H1 (cell line): ENCODE data around the gene L3MBTL2. TPM values are rescaled to one million over a fixed set of nuclear protein-coding genes. Genes with fewer than 3 reads are reported as not detected.

Experiments
- CTCF ChIA-PET: fragments of 300-600 bp; sonication (Branson Sonifier 250); formaldehyde crosslinking; loops from one replicate; lab custom pipeline; 2021; ENCODE audit not compliant: partially characterized antibody; lab: Charles Lee
- POLR2A ChIA-PET: fragments of 300-600 bp; sonication (Branson Sonifier 250); formaldehyde crosslinking; loops from one replicate; lab custom pipeline; 2021; ENCODE audit warnings: inconsistent platforms; ENCODE audit not compliant: partially characterized antibody; lab: Charles Lee
- DNase-seq, 2 experiments: peaks; one replicate each; pipeline versions ENCODE4 v3.0.0 to v3.0.0-alpha.2; 2010 to 2022; ENCODE audit warnings: low spot score in 2 of 2, low read depth in 1 of 2, mixed read lengths in 1 of 2
- FAIRE-seq: peaks from 2 replicates; lab custom pipeline; 2011; peaks lifted over from hg19 to GRCh38; lab: Jason Lieb, UNC
- H2AFZ ChIP-seq: 2 replicates; pipeline ENCODE4 v1.8.1; 2012; ENCODE audit warnings: low read length, inconsistent platforms
- H2AK5ac ChIP-seq: 2 replicates; pipeline ENCODE4 v1.6.1; 2013; ENCODE audit warnings: low read depth, low read length
- H2BK120ac ChIP-seq: replicated peaks from 2 replicates; pipeline ENCODE3; 2013; ENCODE audit warnings: low read depth, low read length, inconsistent platforms
- H2BK12ac ChIP-seq: 2 replicates; pipeline ENCODE4 v1.6.1; 2013; ENCODE audit warnings: low read depth, low read length
- H2BK15ac ChIP-seq: 2 replicates; pipeline ENCODE4 v1.6.1; 2013; ENCODE audit warnings: low read length
- H2BK20ac ChIP-seq: 2 replicates; pipeline ENCODE4 v1.6.1; 2013; ENCODE audit warnings: low read length
- H2BK5ac ChIP-seq: 2 replicates; pipeline ENCODE4 v1.6.1; 2013; ENCODE audit warnings: low read depth, low read length
- H3K14ac ChIP-seq: 2 replicates; pipeline ENCODE4 v1.6.1; 2013; ENCODE audit warnings: inconsistent platforms; ENCODE audit not compliant: insufficient read length
- H3K18ac ChIP-seq: 2 replicates; pipeline ENCODE4 v1.6.1; 2013; ENCODE audit warnings: low read length; ENCODE audit errors: extremely low read depth
- H3K23ac ChIP-seq: 2 replicates; pipeline ENCODE4 v1.6.1; 2013; ENCODE audit warnings: inconsistent platforms; ENCODE audit not compliant: insufficient read length
- H3K23me2 ChIP-seq: 2 replicates; pipeline ENCODE4 v1.6.1; 2013; ENCODE audit warnings: low read depth, low read length
- H3K27ac ChIP-seq: 2 replicates; pipeline ENCODE4 v1.6.1; 2011; ENCODE audit warnings: low read depth, low read length, inconsistent platforms
- H3K27me3 ChIP-seq, 4 experiments: replicated peaks in 1 of 4; 1 replicate in 1 of 4; 2 replicates in 3 of 4; pipeline versions ENCODE4 v1.6.1 to v1.8.1; 2011 to 2013; ENCODE audit warnings: low read length in 3 of 4, mild to moderate bottlenecking in 3 of 4, inconsistent platforms in 2 of 4, mixed read lengths in 2 of 4, moderate library complexity in 1 of 4; ENCODE audit not compliant: control insufficient read depth in 3 of 4, insufficient read depth in 3 of 4; ENCODE audit errors: extremely low read depth in 1 of 4
- H3K36me3 ChIP-seq, 4 experiments: 2 replicates each; pipeline versions ENCODE4 v1.6.1 to v1.8.1; 2011 to 2013; ENCODE audit warnings: mild to moderate bottlenecking in 4 of 4, low read length in 3 of 4, moderate library complexity in 2 of 4, control low read depth in 1 of 4, inconsistent platforms in 1 of 4; ENCODE audit not compliant: insufficient read depth in 4 of 4, control insufficient read depth in 2 of 4
- H3K4ac ChIP-seq: replicated peaks from 2 replicates; pipeline ENCODE3; 2013; ENCODE audit warnings: low read length, low read depth, mixed read lengths, inconsistent platforms; ENCODE audit not compliant: insufficient read length
- H3K4me1 ChIP-seq, 4 experiments: replicated peaks in 1 of 4; 1 replicate in 1 of 4; 2 replicates in 3 of 4; pipeline versions ENCODE4 v1.6.1 to v1.8.1; 2011 to 2013; ENCODE audit warnings: low read length in 3 of 4, inconsistent platforms in 2 of 4, mixed read lengths in 1 of 4; ENCODE audit not compliant: insufficient read depth in 4 of 4, control insufficient read depth in 3 of 4
- H3K4me2 ChIP-seq, 2 experiments: 2 replicates each; pipeline versions ENCODE4 v1.6.1 to v1.8.1; 2011 to 2013; ENCODE audit warnings: low read depth in 2 of 2, low read length in 2 of 2, control low read depth in 1 of 2, inconsistent platforms in 1 of 2, mild to moderate bottlenecking in 1 of 2; ENCODE audit not compliant: insufficient read depth in 1 of 2
- H3K4me3 ChIP-seq, 4 experiments: fragments of 200-600, 300-600 bp in 1 of 4; sonication (generic), shearing (Covaris generic), sonication (Bioruptor Twin) in 1 of 4; 2 replicates each; pipeline versions ENCODE4 v1.5.1 to v1.8.1; 2011 to 2016; ENCODE audit warnings: low read length in 4 of 4, low read depth in 3 of 4, control low read depth in 2 of 4, inconsistent platforms in 2 of 4, mild to moderate bottlenecking in 2 of 4, mixed read lengths in 1 of 4, moderate library complexity in 1 of 4; ENCODE audit not compliant: insufficient read depth in 2 of 4; ENCODE audit errors: extremely low read depth in 1 of 4
- H3K56ac ChIP-seq: replicated peaks from 2 replicates; pipeline ENCODE3; 2013; ENCODE audit warnings: low read depth, mild to moderate bottlenecking, mixed read lengths, low read length, inconsistent platforms; ENCODE audit not compliant: insufficient read length
- H3K79me1 ChIP-seq: 2 replicates; pipeline ENCODE4 v1.6.1; 2013; ENCODE audit warnings: low read depth, low read length, control low read depth
- H3K79me2 ChIP-seq, 2 experiments: 2 replicates each; pipeline versions ENCODE4 v1.6.1 to v1.8.1; 2012 to 2013; ENCODE audit warnings: low read length in 2 of 2, mild to moderate bottlenecking in 2 of 2, inconsistent platforms in 1 of 2; ENCODE audit not compliant: insufficient read depth in 2 of 2, control insufficient read depth in 1 of 2
- H3K9ac ChIP-seq, 4 experiments: replicated peaks in 1 of 4; 1 replicate in 1 of 4; 2 replicates in 3 of 4; pipeline versions ENCODE4 v1.6.1 to v1.8.1; 2011 to 2013; ENCODE audit warnings: low read depth in 3 of 4, low read length in 3 of 4, control low read depth in 2 of 4, mild to moderate bottlenecking in 2 of 4, moderate library complexity in 2 of 4, inconsistent platforms in 1 of 4; ENCODE audit errors: extremely low read depth in 1 of 4
- H3K9me3 ChIP-seq, 2 experiments: 2 replicates each; pipeline versions ENCODE4 v1.6.1 to v1.8.1; 2012 to 2013; ENCODE audit warnings: mild to moderate bottlenecking in 2 of 2, moderate library complexity in 2 of 2, control low read depth in 1 of 2, inconsistent platforms in 1 of 2, low read depth in 1 of 2, low read length in 1 of 2, mixed read lengths in 1 of 2; ENCODE audit not compliant: insufficient read depth in 2 of 2
- H4K20me1 ChIP-seq, 2 experiments: replicated peaks in 1 of 2; 2 replicates each; pipeline versions ENCODE3 to v1.8.1; 2011 to 2013; ENCODE audit warnings: inconsistent platforms in 2 of 2, low read length in 2 of 2, mild to moderate bottlenecking in 1 of 2; ENCODE audit not compliant: insufficient read depth in 2 of 2, control insufficient read depth in 1 of 2
- H4K5ac ChIP-seq: 2 replicates; pipeline ENCODE4 v1.6.1; 2013; ENCODE audit warnings: low read length, low read depth, mixed read lengths, inconsistent platforms; ENCODE audit not compliant: insufficient read length
- H4K8ac ChIP-seq: 2 replicates; pipeline ENCODE4 v1.8.0; 2013; ENCODE audit warnings: mild to moderate bottlenecking, moderate library complexity, low read length, inconsistent platforms; ENCODE audit not compliant: insufficient read depth; ENCODE audit errors: extremely low read depth
- H4K91ac ChIP-seq: replicated peaks from 2 replicates; pipeline ENCODE3; 2013; ENCODE audit warnings: low read length, mixed read lengths, inconsistent platforms; ENCODE audit not compliant: insufficient read length
- CEBPB ChIP-seq: IDR thresholded peaks from 2 replicates; pipeline ENCODE4 v1.6.1; 2012; ENCODE audit warnings: low read depth, low read length
- EP300 ChIP-seq, 2 experiments: IDR thresholded peaks; 1 replicate in 1 of 2; 2 replicates in 1 of 2; pipeline ENCODE4 v1.6.1; 2011 to 2012; ENCODE audit warnings: low read depth in 2 of 2, low read length in 2 of 2, mild to moderate bottlenecking in 2 of 2, borderline replicate concordance in 1 of 2, inconsistent platforms in 1 of 2, moderate library complexity in 1 of 2
- KDM1A ChIP-seq: fragments of 200-600, 300-600 bp; sonication (generic); IDR thresholded peaks from 2 replicates; pipeline ENCODE4 v1.7.1; 2016; ENCODE audit warnings: mild to moderate bottlenecking, low read length, borderline replicate concordance
- SRF ChIP-seq: IDR thresholded peaks from 2 replicates; pipeline ENCODE4 v1.6.1; 2011; ENCODE audit warnings: mild to moderate bottlenecking, low read depth, low read length, moderate library complexity
- YY1 ChIP-seq: IDR thresholded peaks from 2 replicates; pipeline ENCODE4 v1.6.1; 2011; ENCODE audit warnings: low read depth, mild to moderate bottlenecking, low read length
- WGBS, 2 experiments: shearing (Covaris generic) in 1 of 2; methylation state at CpG; one replicate each; pipeline versions ENCODE4 v1.1.6 to v1.1.7; 2013 to 2015; ENCODE audit warnings: low lambda C conversion rate in 2 of 2, mixed read lengths in 2 of 2, inconsistent platforms in 1 of 2, low coverage in 1 of 2, missing lambda C conversion rate in 1 of 2; ENCODE audit not compliant: insufficient replicate concordance in 2 of 2, insufficient coverage in 1 of 2, insufficient read length in 1 of 2; ENCODE audit errors: extremely low coverage in 1 of 2, missing lambda C conversion rate in 1 of 2; 5-methylcytosine and 5-hydroxymethylcytosine counted together
- polyA plus RNA-seq, 7 experiments: library from polyadenylated mRNA; depleted of rRNA in 3 of 7; stranded (reverse) in 5 of 7; unstranded in 2 of 7; fragments of >200 nt in 5 of 7; fragments of 200-250 nt in 2 of 7; gene quantifications; 1 replicate in 5 of 7; 2 replicates in 1 of 7; 4 replicates in 1 of 7; pipeline versions ENCODE4 v1.2.1 to v1.2.3, GENCODE V29; 2011 to 2013; ENCODE audit warnings: missing spikeins in 2 of 7, mixed read lengths in 2 of 7
- total RNA-seq: library from RNA; stranded (reverse); fragmentation: NEBNext Ultra II Directional; extraction: Animal tissue kit (Norgen Biotek cat#: 25700); gene quantifications from 2 replicates; pipeline ENCODE4 v1.2.1, GENCODE V29; 2021

The L3MBTL2 gene
- total and polyA plus RNA-seq, 2 of the 8 experiments (the other 6 are each of a cell fraction or from before 2014, with no cell fraction given): 23.9 to 24.9 TPM

DNA sequence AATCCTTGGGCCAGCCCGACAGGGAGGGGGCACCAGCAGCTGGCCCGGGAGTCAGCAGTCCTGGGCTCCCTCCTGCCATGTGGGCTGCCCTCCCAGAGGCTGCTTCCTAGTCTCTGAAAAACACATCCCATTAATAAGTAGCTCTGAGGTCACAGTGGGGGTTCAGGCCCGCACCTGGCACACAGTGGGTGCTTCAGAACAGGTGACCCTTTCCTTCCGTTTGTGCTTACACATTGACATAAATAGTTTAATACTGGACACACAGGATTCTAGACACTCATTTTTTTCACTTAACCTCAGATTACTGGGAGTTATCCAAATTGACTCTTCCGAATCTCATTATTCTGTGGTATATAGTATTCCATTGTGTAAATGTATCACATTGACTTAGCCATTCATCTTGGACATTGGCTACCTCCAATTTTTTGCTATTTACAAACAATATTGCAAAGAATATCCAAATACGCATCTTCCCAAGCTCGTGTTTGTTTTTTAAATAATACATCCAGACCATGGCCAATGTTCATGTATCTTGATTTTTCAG lies 36.1 kb downstream of the L3MBTL2 start:
- Histone ChIP-seq H2BK5ac (no peak overlapping the region), H3K23ac (no peak overlapping the region), H3K4me3 (no peak overlapping the region), H2BK20ac (no peak overlapping the region), H2AFZ (no peak overlapping the region), H3K14ac (no peak overlapping the region), H3K36me3 (peaks cover 0 to 11% (median 4%) of the 10 kb centered on the region in 4 experiments; a peak in 2 of 8 replicates), H3K27ac (no peak overlapping the region), H3K79me2 (no peaks in the 10 kb centered on the region), H4K20me1 (peaks cover 0 to 3% of the 10 kb centered on the region in 2 experiments), H3K9ac (no peak overlapping the region), H3K4me2 (no peak overlapping the region), H2BK15ac (no peak overlapping the region), H3K9me3 (no peaks in the 10 kb centered on the region), H3K4me1 (peaks cover 2 to 15% (median 11%) of the 10 kb centered on the region in 4 experiments; a peak in 6 of 7 replicates), H3K27me3 (peaks cover 0 to 4% (median 0%) of the 10 kb centered on the region in 4 experiments; a peak in 3 of 7 replicates), H3K23me2 (peaks cover 2% of the 10 kb centered on the region; the same call in 1 of the 2 replicates), H3K56ac (no peak overlapping the region), H2AK5ac (no peak overlapping the region), H3K18ac (no peak overlapping the region), H4K91ac (no peak overlapping the region), H4K5ac (no peak overlapping the region), H2BK120ac (no peak overlapping the region), H3K79me1 (no peaks in the 10 kb centered on the region), H4K8ac (no peak overlapping the region), H3K4ac (no peak overlapping the region), H2BK12ac (no peak overlapping the region)
- POLR2A ChIA-PET: interaction anchor here (0.6 to 1.9 kb wide), 6 partner anchors 12 to 325 kb away, joined by 3 to 7 read pairs (median 3); no protein-coding TSS in a partner anchor
- FAIRE-seq: no peak
- no peak for TF ChIP-seq CEBPB
- TF ChIP-seq KDM1A: peak; percentile 19; the same call in 1 of the 2 replicates
- TF ChIP-seq YY1: no peak
- no peak for TF ChIP-seq SRF
- no peak for TF ChIP-seq EP300 (IDR thresholded peaks at IDR 0.05; ENCODE audit: borderline replicate concordance in 1 of 2, low read depth in 2 of 2, low read length in 2 of 2)
- CTCF ChIA-PET: interaction anchor here (0.6 to 0.9 kb wide), 2 partner anchors 246 to 318 kb away, joined by 3 read pairs; no protein-coding TSS in a partner anchor
- DNase-seq: no peak
- 95% methylated on average over 7 of the region's 7 CpGs; no CpG with 5 or more reads in 1 of the 2 experiments for whole genome bisulfite sequencing, 2 experiments
